Esophagus muscularis mucosa (tissue), 3 donors: ENCODE data around the gene DNAJC11.

Experiments
- CTCF ChIP-seq, 3 experiments: fragments of 200-600 bp in 2 of 3; fragments of 450-650 bp in 1 of 3; sonication (generic) in 2 of 3; IDR thresholded peaks; one replicate each; pipeline ENCODE4 v1.5.1; 2017 to 2019; ENCODE audit warnings: antibody characterized with exemption in 3 of 3, mild to moderate bottlenecking in 2 of 3, moderate library complexity in 1 of 3
- POLR2A ChIP-seq: fragments of 450-650 bp; IDR thresholded peaks from one replicate; pipeline ENCODE4 v1.6.1; 2017; ENCODE audit warnings: antibody characterized with exemption, moderate library complexity, mild to moderate bottlenecking, low read depth
- POLR2AphosphoS5 ChIP-seq, 2 donors: sonication (generic); formaldehyde crosslinking; IDR thresholded peaks; one replicate each; pipeline ENCODE4 v1.6.1; 2017; ENCODE audit warnings: antibody characterized with exemption in 2 of 2

- TF ChIP-seq POLR2AphosphoS5 (IDR thresholded peaks at IDR 0.05) (peak; percentile 81 to 87), CTCF (IDR thresholded peaks at IDR 0.05) (peak in 1 of 3 experiments; percentile 15), POLR2A (no peak)
These were observed 97.6 kb downstream of the DNAJC11 start for GRCh38 chr1:6603915-6604558.
